ENCODE measurements around the gene SOX18.

The SOX18 gene

GRCh38 chr20:64032706-64033624, 16.5 kb downstream of the SOX18 start:
- TF ChIP-seq CTCF (IDR thresholded peaks at IDR 0.05; ENCODE audit: extremely low read depth, insufficient read depth, missing control alignments), result no peak
- DNase-seq (ENCODE audit: low spot score), result no peak
- in situ Hi-C loops (cut with MboI; ENCODE audit: low pct_unique_long_range_greater_than_20kb, low sequenced_read_pairs, unreplicated experiment), result no loop called here

GRCh38 chr20:64031822-64032314, 17.6 kb downstream of the SOX18 start:
- in situ Hi-C loops (cut with MboI; ENCODE audit: low pct_unique_long_range_greater_than_20kb, low sequenced_read_pairs, unreplicated experiment), result no loop called here
- DNase-seq (ENCODE audit: low spot score), result no peak
- TF ChIP-seq CTCF (IDR thresholded peaks at IDR 0.05; ENCODE audit: extremely low read depth, insufficient read depth, missing control alignments), result no peak

- no peak for DNase-seq (ENCODE audit: low spot score)
- in situ Hi-C loops (cut with MboI; ENCODE audit: low pct_unique_long_range_greater_than_20kb, low sequenced_read_pairs, unreplicated experiment), result no loop called here
- no peak for TF ChIP-seq CTCF (IDR thresholded peaks at IDR 0.05; ENCODE audit: extremely low read depth, insufficient read depth, missing control alignments)
Measured at GRCh38 chr20:64030371-64031134, 18.9 kb downstream of the SOX18 start.

- in situ Hi-C loops (cut with MboI; ENCODE audit: low pct_unique_long_range_greater_than_20kb, low sequenced_read_pairs, unreplicated experiment), result no loop called here
- DNase-seq (ENCODE audit: low spot score), result no peak
Measured at GRCh38 chr20:64029293-64030117, 19.9 kb downstream of the SOX18 start.

GRCh38 chr20:64027981-64028685, 21.3 kb downstream of the SOX18 start:
- TF ChIP-seq CTCF (IDR thresholded peaks at IDR 0.05; ENCODE audit: extremely low read depth, insufficient read depth, missing control alignments), result no peak

More at GRCh38 chr20:64029293-64030117, 19.9 kb downstream of the SOX18 start:
- TF ChIP-seq CTCF (IDR thresholded peaks at IDR 0.05; ENCODE audit: extremely low read depth, insufficient read depth, missing control alignments), result no peak

More at GRCh38 chr20:64027981-64028685, 21.3 kb downstream of the SOX18 start:
- DNase-seq (ENCODE audit: low spot score), result no peak
- in situ Hi-C loops (cut with MboI; ENCODE audit: low pct_unique_long_range_greater_than_20kb, low sequenced_read_pairs, unreplicated experiment), result no loop called here

All from GM13977 (cell line).